ENCODE data around the gene REPS2.

REPS2 gene

DNA sequence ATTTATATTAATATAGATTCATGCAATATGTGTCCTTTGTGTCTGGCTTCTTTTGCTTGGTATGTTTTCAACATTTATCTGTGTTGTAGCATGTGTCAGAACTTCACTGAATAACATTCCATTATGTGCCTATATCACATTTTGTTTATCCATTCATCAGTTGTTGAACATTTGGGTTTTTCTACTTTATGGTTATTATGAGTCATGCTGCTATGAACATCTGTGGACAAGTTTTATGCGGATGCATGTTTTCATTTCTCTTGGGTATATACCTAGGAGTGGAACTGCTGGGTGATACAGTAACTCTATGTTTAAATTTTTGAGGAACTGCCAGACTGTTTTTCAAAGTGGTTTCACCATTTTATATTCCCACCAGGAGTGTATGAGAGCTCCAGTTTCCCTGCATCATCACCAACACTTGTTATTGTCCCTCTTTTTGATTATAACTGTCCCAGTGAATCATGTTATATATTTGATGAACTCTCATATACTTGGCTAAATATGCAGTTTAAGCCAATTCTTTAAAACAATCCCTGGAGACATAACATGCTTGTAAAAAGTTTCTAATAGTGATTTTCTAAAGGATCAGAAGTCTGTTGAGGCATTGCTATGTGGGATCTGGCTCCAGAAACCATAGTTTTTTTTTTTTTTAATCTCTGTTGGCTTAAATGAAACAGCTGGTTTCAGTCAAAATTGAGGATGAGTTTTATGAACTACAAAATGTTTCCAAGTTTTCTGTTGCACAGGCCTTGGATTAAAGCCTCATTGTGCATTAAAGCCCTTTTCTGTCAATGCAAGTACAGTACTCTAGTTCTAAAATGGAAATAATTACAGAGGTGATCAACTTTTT, 21.6 kb upstream of the REPS2 start:
- TF ChIP-seq, protein P1, sequence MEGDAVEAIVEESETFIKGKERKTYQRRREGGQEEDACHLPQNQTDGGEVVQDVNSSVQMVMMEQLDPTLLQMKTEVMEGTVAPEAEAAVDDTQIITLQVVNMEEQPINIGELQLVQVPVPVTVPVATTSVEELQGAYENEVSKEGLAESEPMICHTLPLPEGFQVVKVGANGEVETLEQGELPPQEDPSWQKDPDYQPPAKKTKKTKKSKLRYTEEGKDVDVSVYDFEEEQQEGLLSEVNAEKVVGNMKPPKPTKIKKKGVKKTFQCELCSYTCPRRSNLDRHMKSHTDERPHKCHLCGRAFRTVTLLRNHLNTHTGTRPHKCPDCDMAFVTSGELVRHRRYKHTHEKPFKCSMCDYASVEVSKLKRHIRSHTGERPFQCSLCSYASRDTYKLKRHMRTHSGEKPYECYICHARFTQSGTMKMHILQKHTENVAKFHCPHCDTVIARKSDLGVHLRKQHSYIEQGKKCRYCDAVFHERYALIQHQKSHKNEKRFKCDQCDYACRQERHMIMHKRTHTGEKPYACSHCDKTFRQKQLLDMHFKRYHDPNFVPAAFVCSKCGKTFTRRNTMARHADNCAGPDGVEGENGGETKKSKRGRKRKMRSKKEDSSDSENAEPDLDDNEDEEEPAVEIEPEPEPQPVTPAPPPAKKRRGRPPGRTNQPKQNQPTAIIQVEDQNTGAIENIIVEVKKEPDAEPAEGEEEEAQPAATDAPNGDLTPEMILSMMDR (IDR thresholded peaks at IDR 0.05; ENCODE audit: insufficient read depth, low read length, poor library complexity, severe bottlenecking) = no peak
- Histone ChIP-seq H3K27me3 (replicated peaks; ENCODE audit: control insufficient read depth, insufficient read depth, low read length) (no peaks in the 10 kb centered on the region), H3K36me3 (ENCODE audit: control insufficient read depth, insufficient read depth, low read length) (no peaks in the 10 kb centered on the region), H3K4me3 (replicated peaks; ENCODE audit: low read depth, low read length) (no peak overlapping the region)
- no peak for DNase-seq (ENCODE audit: extremely low read depth, insufficient read length)

- no peak for DNase-seq (ENCODE audit: extremely low read depth, insufficient read length)
- Histone ChIP-seq H3K27me3 (replicated peaks; ENCODE audit: control insufficient read depth, insufficient read depth, low read length) (no peaks in the 10 kb centered on the region), H3K36me3 (ENCODE audit: control insufficient read depth, insufficient read depth, low read length) (no peaks in the 10 kb centered on the region), H3K4me3 (replicated peaks; ENCODE audit: low read depth, low read length) (no peak overlapping the region)
- TF ChIP-seq, protein P1 (IDR thresholded peaks at IDR 0.05; ENCODE audit: insufficient read depth, low read length, poor library complexity, severe bottlenecking) = no peak
Observed at GRCh38 chrX:16930392-16930791, 16.1 kb upstream of the REPS2 start.

GRCh38 chrX:16931371-16931770, 15.1 kb upstream of the REPS2 start:
- no peaks in the 10 kb centered on the region for H3K36me3 ChIP-seq (ENCODE audit: control insufficient read depth, insufficient read depth, low read length)
- TF ChIP-seq, protein P1 (IDR thresholded peaks at IDR 0.05; ENCODE audit: insufficient read depth, low read length, poor library complexity, severe bottlenecking) = no peak
- no peaks in the 10 kb centered on the region for H3K27me3 ChIP-seq (replicated peaks; ENCODE audit: control insufficient read depth, insufficient read depth, low read length)
- no peak for DNase-seq (ENCODE audit: extremely low read depth, insufficient read length)
- no peak overlapping the region for H3K4me3 ChIP-seq (replicated peaks; ENCODE audit: low read depth, low read length)

DNA sequence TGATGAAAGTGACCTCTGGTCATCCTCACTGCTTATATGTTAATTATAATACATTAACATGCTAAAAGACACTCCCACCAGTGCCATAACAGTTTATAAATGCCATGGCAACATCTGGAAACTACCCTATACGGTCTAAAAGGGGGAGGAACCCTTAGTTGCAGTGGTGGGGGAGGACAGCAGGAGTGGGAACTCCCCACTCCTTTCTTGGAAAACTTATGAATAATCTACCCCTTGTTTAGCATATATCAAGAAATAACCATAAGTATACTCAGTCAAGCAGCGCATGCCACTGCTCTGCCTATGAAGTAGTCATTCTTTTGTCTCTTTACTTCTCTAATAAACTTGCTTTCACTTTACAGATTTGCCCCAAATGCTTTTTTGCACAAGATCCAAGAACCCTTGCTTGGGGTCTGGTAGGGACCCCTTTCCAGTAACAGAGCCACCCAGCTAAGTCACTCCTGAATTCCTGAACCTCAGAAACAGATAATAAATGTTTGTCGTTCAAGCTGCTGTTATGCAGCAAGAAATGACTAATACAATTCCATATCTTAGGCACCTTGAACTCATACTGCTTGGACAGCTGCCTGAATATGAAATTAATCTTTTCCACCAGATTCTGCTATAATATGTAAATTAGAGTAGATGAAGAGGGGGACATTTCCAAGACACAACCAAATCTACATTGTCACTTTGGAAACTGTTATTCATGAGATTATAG, 14.4 kb upstream of the REPS2 start:
- H3K27me3 ChIP-seq (replicated peaks; ENCODE audit: control insufficient read depth, insufficient read depth, low read length) = no peaks in the 10 kb centered on the region
- H3K36me3 ChIP-seq (ENCODE audit: control insufficient read depth, insufficient read depth, low read length) = no peaks in the 10 kb centered on the region
- DNase-seq (ENCODE audit: extremely low read depth, insufficient read length) = no peak
- TF ChIP-seq, protein P1 (IDR thresholded peaks at IDR 0.05; ENCODE audit: insufficient read depth, low read length, poor library complexity, severe bottlenecking) = no peak
- no peak overlapping the region for H3K4me3 ChIP-seq (replicated peaks; ENCODE audit: low read depth, low read length)

- no peak overlapping the region for H3K4me3 ChIP-seq (replicated peaks; ENCODE audit: low read depth, low read length)
- DNase-seq (ENCODE audit: extremely low read depth, insufficient read length) = no peak
- H3K36me3 ChIP-seq (ENCODE audit: control insufficient read depth, insufficient read depth, low read length) = no peaks in the 10 kb centered on the region
- TF ChIP-seq, protein P1 (IDR thresholded peaks at IDR 0.05; ENCODE audit: insufficient read depth, low read length, poor library complexity, severe bottlenecking) = no peak
- no peaks in the 10 kb centered on the region for H3K27me3 ChIP-seq (replicated peaks; ENCODE audit: control insufficient read depth, insufficient read depth, low read length)
Observed at GRCh38 chrX:16934185-16934584, 12.3 kb upstream of the REPS2 start.
